ENCODE results near the gene XNDC1N.

Gene XNDC1N, protein sequence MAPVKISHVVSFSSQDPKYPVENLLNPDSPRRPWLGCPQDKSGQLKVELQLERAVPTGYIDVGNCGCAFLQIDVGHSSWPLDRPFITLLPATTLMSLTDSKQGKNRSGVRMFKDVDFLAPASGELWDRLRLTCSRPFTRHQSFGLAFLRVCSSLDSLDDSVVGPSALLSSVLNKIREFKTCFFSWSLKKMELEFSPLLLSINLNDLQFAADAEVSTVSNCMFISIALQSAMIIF

GRCh38 chr11:71927820-71928736 lies at the start of gene XNDC1N:
Gene XNDC1N, minus strand, starts transcription at chr11:71928594. Its CDS starts 5,241 bp downstream, at chr11:71923353.
- peak; percentile 80 for DNase-seq (ENCODE audit: low spot score)

- DNase-seq (ENCODE audit: low spot score): peak; percentile 78
Measured at GRCh38 chr11:71977743-71978418, 49.5 kb upstream of the XNDC1N start.

GRCh38 chr11:71977090-71977489 lies 48.7 kb upstream of the XNDC1N start:
- no peak for DNase-seq (ENCODE audit: low spot score)

- no peak for DNase-seq (ENCODE audit: low spot score)
Measured at GRCh38 chr11:71976551-71976950, 48.2 kb upstream of the XNDC1N start.

DNA sequence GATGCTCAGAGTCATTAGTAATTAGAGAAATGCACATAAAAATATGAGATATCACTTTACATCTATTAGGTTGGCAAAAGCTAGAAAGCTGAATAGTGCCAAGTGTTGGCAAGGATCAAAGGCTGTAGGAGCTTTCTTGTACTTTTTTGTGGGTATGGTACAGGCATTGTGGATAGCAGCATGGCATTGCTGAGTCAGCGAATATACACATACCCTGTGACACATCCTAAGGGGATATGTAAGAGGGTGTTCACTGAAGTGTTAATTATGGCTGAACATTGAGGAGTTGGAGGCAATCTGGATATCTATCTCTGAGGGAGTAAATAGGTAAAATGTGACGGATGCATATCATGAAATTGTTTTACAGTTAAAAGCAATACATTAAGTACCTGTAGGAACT lies 43.3 kb upstream of the XNDC1N start:
- DNase-seq (ENCODE audit: low spot score): no peak

DNA sequence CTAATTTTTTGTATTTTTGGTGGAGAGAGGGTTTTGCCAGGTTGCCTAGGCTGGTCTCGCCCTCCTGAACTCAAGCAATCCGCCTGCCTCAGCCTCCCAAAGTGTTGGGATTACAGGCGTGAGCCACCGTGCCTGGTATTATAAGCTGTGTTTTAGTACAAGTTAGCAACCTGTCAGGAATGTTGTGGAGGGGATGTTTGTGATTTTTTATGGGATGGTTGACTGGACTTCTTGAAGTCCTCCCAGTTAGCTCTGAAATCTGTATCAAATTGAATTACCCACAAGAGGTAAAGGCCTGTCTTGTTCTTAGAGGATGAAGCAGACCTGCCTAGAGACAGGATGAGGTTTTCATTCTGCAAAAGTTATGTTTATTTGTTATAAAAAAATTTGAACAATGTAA lies 36.2 kb upstream of the XNDC1N start:
- DNase-seq (ENCODE audit: low spot score): no peak

DNA sequence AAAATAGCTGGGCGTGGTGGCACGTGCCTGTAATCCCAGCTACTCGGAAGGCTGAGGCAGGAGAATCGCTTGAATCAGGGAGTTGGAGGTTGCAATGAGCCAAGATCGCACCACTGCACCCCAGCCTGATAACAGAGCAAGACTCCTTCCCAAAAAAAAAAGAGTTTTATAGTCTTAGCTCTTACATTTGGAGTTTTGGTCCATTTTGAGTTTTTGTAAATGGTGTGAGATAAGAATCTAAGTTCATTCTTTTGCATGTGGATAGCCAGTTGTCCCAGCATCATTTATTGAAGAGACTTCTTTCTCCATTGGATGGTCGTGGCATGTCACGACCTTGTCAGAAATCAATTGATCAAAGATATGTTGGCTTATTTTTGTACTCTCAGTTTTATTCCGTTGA lies 35.1 kb upstream of the XNDC1N start:
- DNase-seq (ENCODE audit: low spot score): no peak

GRCh38 chr11:71962428-71963038 lies 34.1 kb upstream of the XNDC1N start:
- no peak for DNase-seq (ENCODE audit: low spot score)

DNA sequence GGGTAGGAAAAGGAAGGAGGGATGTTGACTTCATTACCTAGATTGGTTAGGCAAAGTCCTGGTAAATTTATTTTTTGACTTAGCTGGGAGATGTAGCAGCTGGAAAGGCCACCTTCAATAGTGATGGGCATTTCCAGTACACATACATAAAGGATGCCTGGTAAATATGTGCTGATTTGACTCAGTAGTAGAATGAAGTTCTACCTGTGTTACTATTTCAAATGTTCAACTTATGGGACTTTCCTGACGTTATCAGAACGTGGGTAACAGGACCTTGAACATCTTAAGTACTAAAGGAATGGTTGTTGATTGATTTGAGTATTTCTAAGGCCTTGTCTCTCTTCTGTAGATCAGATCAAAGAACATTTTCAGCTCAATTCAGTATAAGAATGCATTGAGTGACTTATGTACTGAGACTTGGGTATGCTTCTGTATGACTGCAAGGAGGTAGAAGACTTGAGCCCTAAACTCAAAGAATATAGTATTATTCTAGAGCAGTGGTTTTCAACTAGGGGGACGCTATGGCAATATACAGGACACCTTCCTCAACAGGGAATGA lies 27.6 kb upstream of the XNDC1N start:
- DNase-seq (ENCODE audit: low spot score): no peak

GRCh38 chr11:71951741-71952310 lies 23.4 kb upstream of the XNDC1N start:
- no peak for DNase-seq (ENCODE audit: low spot score)

DNA sequence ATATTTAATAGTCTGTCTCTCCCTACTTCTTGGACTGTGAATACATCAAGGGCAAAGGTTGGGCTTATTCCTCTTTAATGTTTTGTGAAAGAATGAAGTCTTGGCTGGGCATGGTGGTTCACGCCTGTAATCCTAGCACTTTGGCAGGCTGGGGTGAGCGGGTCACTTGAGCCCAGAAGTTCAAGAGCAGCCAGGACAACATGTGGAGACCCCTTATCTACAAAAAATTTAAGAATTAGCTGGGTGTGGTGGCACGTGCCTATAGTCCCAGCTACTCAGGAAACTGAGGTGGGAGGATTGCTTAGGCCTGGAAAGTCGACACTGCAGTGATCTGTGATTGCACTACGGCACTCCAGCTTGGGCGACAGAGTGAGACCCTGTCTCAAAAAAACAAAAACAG lies 20.6 kb upstream of the XNDC1N start:
- DNase-seq (ENCODE audit: low spot score): no peak

DNA sequence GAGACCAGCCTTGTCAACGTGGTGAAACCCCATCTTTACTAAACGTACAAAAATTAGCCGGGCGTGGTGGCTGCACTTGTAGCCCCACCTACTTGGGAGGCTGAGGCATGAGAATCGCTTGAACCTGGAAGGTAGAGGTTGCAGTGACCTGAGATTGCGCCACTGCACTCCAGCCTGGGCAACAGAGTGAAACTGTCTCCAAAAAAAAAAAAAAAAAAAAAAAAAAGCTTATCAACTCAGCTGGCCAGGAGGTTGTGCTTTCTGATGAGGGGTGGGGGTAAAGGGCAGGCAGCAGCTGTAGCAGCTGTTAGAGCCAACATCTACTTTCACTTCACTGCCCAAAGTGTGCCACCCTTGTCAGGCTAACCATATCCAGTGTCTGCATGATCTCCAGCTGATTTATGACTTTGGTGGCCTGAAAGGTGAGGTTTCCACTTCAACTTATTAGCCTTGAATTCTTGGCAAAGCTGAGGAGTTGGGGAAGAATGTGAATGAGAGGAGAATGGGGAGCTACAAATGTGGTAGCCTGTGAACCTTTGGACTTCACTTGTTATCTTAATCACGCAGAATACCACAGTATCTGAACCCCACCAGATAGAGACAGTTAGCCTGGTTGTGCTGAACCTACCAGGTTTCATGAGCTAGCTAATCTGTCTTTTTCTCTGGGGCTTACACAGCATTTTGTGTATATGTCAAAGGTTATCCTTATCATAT lies 20.1 kb upstream of the XNDC1N start:
- DNase-seq (ENCODE audit: low spot score): no peak

GRCh38 chr11:71947498-71947897 lies 19.1 kb upstream of the XNDC1N start:
- no peak for DNase-seq (ENCODE audit: low spot score)

DNA sequence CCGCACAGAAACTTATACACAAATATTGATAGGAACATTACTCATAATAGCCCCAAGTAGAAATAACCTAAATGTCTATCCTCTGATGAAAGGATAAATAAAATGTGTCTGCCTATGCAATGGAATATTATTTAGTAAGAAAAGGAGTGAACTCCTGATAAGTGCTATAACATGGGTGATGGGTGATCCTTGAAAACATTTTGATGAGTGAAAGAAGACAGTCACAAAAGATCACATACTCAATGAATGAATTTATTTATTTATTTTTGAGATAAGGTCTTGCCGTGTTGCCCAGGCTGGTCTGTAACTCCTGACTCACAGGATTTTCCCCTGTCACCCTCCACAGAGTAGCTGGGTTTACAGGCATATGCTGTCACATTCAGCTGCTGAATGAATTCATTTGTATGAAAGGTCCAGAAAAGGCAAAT lies 17.8 kb upstream of the XNDC1N start:
- DNase-seq (ENCODE audit: low spot score): no peak

DNA sequence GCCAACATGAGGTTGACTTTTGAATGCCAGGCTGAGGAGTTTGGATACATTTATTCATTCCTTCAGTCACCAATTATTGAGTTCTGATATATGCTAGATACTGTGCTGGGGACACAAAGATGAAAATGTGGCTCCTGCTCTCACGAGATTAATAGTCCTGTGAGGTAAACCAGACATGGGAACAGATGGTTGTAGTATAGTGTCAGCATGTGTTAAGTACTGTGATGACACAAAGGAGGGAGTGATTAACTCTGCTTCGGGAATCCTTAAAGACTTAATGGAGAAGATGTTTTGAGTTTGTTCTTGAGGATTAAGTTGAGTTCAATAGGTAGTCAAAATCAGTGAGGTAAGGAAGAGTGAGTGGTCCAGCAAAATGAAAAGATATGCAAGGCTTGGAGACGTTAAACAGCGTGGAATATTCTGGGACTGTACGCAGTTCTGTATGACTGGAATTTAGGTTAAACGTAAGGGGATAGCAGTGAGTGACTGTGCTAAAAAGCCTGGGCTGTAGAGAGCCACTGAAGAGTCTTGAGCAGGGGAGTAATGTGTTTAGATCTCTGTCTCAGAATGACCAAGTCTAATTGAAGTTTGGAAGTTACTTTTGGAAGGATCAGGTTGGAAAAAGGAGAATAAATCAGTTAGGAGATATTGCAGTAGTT lies 12.3 kb upstream of the XNDC1N start:
- no peak for DNase-seq (ENCODE audit: low spot score)

DNA sequence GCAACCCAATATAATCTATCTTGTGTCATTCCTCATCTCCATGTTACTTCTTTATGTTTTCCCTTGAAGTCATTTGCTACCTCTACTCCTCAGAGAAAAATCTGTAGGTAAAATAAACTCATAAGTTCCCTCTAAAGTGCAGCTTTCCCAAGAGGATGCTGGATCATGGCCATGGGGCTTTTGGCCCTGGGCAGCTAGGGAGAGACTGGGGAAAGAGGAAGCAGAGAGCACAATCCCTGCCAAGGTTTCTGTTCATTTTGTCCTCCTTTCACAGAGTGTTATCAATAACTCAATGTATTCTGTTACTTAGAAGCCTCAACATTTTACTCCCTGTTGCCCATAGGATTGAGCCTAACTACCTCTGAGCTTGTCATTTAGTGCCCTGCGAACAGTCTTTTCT lies 9.4 kb upstream of the XNDC1N start:
- DNase-seq (ENCODE audit: low spot score): no peak

DNA sequence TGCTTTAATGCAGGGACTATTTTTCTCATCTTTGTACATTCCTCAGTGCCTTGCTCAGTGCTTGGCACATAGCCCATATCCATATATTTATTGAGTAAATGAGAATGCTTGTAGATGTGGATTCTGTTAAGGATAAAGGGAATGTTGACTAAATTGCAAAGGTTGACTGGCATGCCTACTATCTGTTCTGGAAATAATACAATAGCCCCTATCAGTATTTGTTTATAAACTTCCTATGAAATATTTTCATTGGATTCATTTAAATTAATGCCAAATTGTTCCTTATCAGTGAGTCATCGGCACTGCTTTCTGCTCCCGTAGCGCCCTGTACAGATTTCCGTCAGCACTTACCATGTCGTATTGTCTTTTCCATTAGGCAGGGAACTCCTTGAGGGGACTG lies 8.4 kb upstream of the XNDC1N start:
- DNase-seq (ENCODE audit: low spot score): no peak

- DNase-seq (ENCODE audit: low spot score): no peak
Measured at GRCh38 chr11:71935338-71935925, 7.0 kb upstream of the XNDC1N start.

- peak; percentile 64 for DNase-seq (ENCODE audit: low spot score)
Measured at GRCh38 chr11:71934213-71934612, 5.8 kb upstream of the XNDC1N start.
